Measurements from ENCODE around the gene CHRM1.
"Not testable (repeated sequence)": the region's sequence is repeated elsewhere in the genome, so short reads cannot be mapped to it uniquely, and the experiment has no call there.

Gene CHRM1

DNA sequence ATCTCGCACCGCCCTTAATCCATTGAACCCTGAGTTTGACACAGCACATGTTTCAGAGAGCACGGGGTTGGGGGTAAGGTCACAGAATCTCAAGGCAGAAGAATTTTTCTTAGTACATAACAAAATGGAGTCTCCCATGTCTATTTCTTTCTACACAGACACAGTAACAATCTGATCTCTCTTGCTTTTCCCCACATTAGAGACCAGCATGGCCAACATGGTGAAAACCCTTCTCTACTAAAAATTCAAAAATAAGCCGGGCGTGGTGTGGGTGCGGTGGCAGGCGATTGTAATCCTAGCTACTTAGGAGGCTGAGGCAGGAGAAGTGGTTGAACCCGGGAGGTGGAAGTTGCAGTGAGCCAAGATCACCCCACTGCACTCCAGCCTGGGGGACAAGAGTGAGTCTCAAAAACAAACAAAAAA lies 61.9 kb downstream of the CHRM1 start:
- Mint-ChIP-seq H3K36me3 (ENCODE audit: low read depth) (peaks cover 26% of the 10 kb centered on the region), H3K4me1 (ENCODE audit: low read depth) (peaks cover 48% of the 10 kb centered on the region), H3K27ac (peak overlapping the region; percentile 44)
- H3K4me3 Mint-ChIP-seq; H3K9me3 Mint-ChIP-seq; intact Hi-C loops (cut with micrococcal nuclease); H3K27me3 Mint-ChIP-seq: not testable (repeated sequence)

Measured in dendritic cell treated with granulocyte-macrophage colony-stimulating factor and Interleukin-4, amounts not matched to agents 40 ng/mL and 50 ng/mL, for 4 days (primary cell).